SK-N-MC (cell line): ENCODE results near the gene ANKRD13D.

Experiments used
- DNase-seq: peaks from one replicate; pipeline ENCODE4 v3.0.0-alpha.2; 2011; ENCODE audit warnings: low read depth, low spot score
- H3K27ac ChIP-seq: fragments of 200-600 bp; sonication (generic); 2 replicates; pipeline ENCODE4 v1.5.1; 2016; ENCODE audit warnings: mixed run types
- H3K36me3 ChIP-seq: fragments of 200-600 bp; sonication (generic); 2 replicates; pipeline ENCODE4 v1.6.1; 2017; ENCODE audit warnings: antibody characterized with exemption, low read length, mixed read lengths; ENCODE audit not compliant: insufficient read depth
- H3K4me3 ChIP-seq: fragments of 200-600 bp; sonication (generic); 2 replicates; pipeline ENCODE4 v1.5.1; 2016
- H3K9ac ChIP-seq: fragments of 200-600 bp; sonication (generic); 2 replicates; pipeline ENCODE4 v1.8.0; 2017; ENCODE audit warnings: mixed run types, mixed read lengths; ENCODE audit not compliant: insufficient read length
- H3K9me3 ChIP-seq: fragments of 200-600 bp; sonication (generic); 2 replicates; pipeline ENCODE4 v1.6.1; 2017; ENCODE audit warnings: low read depth, mild to moderate bottlenecking, antibody characterized with exemption, low read length, moderate library complexity, mixed read lengths
- EZH2 ChIP-seq: fragments of 200-600 bp; sonication (generic); IDR thresholded peaks from one replicate; pipeline ENCODE4 v1.6.1; 2017; ENCODE audit warnings: antibody characterized with exemption
- FOXP2 ChIP-seq: optimal IDR thresholded peaks from 2 replicates; pipeline ENCODE3; 2011; ENCODE audit warnings: mild to moderate bottlenecking, moderate library complexity; ENCODE audit not compliant: insufficient read depth; ENCODE audit errors: extremely low read length, control extremely low read depth
- POLR2AphosphoS5 ChIP-seq: IDR thresholded peaks from 2 replicates; pipeline ENCODE4 v1.6.1; 2012; ENCODE audit warnings: mild to moderate bottlenecking, low read depth, low read length, borderline replicate concordance

ANKRD13D gene

GRCh38 chr11:67280341-67280787 lies 8.7 kb upstream of the ANKRD13D start:
- Histone ChIP-seq H3K9ac (no peak overlapping the region), H3K4me3 (no peak overlapping the region), H3K36me3 (peaks cover 61% of the 10 kb centered on the region), H3K9me3 (no peaks in the 10 kb centered on the region), H3K27ac (no peak overlapping the region)
- TF ChIP-seq POLR2AphosphoS5: no peak
- no peak for TF ChIP-seq EZH2
- TF ChIP-seq FOXP2: no peak
- DNase-seq: no peak

- no peak overlapping the region for H3K27ac ChIP-seq
- no peak overlapping the region for H3K4me3 ChIP-seq
- H3K36me3 ChIP-seq: peaks cover 61% of the 10 kb centered on the region
- no peak overlapping the region for H3K9ac ChIP-seq
- no peak for DNase-seq
- no peak for TF ChIP-seq EZH2
- TF ChIP-seq FOXP2: no peak
- TF ChIP-seq POLR2AphosphoS5: no peak
- no peaks in the 10 kb centered on the region for H3K9me3 ChIP-seq
Observed at GRCh38 chr11:67280788-67281551, 8.1 kb upstream of the ANKRD13D start.

- H3K4me3 ChIP-seq: no peak overlapping the region
- DNase-seq: no peak
- H3K9ac ChIP-seq: no peak overlapping the region
- peaks cover 61% of the 10 kb centered on the region for H3K36me3 ChIP-seq
- no peaks in the 10 kb centered on the region for H3K9me3 ChIP-seq
- no peak overlapping the region for H3K27ac ChIP-seq
- TF ChIP-seq POLR2AphosphoS5 (no peak), EZH2 (no peak), FOXP2 (no peak)
Observed at GRCh38 chr11:67281552-67282150, 7.5 kb upstream of the ANKRD13D start.

GRCh38 chr11:67282155-67282875 lies 6.8 kb upstream of the ANKRD13D start:
- no peak for DNase-seq
- H3K4me3 ChIP-seq: no peak overlapping the region
- H3K9me3 ChIP-seq: no peaks in the 10 kb centered on the region
- no peak overlapping the region for H3K27ac ChIP-seq
- TF ChIP-seq FOXP2: no peak
- TF ChIP-seq POLR2AphosphoS5: no peak
- TF ChIP-seq EZH2: no peak
- H3K9ac ChIP-seq: no peak overlapping the region
- peaks cover 61% of the 10 kb centered on the region for H3K36me3 ChIP-seq

GRCh38 chr11:67282876-67283371 lies 6.2 kb upstream of the ANKRD13D start:
- no peak for TF ChIP-seq POLR2AphosphoS5
- H3K4me3 ChIP-seq: no peak overlapping the region
- no peaks in the 10 kb centered on the region for H3K9me3 ChIP-seq
- peaks cover 58% of the 10 kb centered on the region for H3K36me3 ChIP-seq
- no peak for DNase-seq
- H3K9ac ChIP-seq: no peak overlapping the region
- H3K27ac ChIP-seq: no peak overlapping the region

GRCh38 chr11:67283481-67283963 lies 5.6 kb upstream of the ANKRD13D start:
- H3K27ac ChIP-seq: peak overlapping the region; percentile 19; the same call in 1 of the 2 replicates
- no peak overlapping the region for H3K4me3 ChIP-seq
- H3K9ac ChIP-seq: no peak overlapping the region
- TF ChIP-seq EZH2: no peak
- no peak for TF ChIP-seq POLR2AphosphoS5
- no peak for TF ChIP-seq FOXP2
- DNase-seq: no peak
- H3K36me3 ChIP-seq: peaks cover 56% of the 10 kb centered on the region
- no peaks in the 10 kb centered on the region for H3K9me3 ChIP-seq

- Histone ChIP-seq H3K4me3 (no peak overlapping the region), H3K27ac (0 out of 2 replicates have a peak overlapping the region, but pooled peaks have one; percentile 9), H3K36me3 (peaks cover 45% of the 10 kb centered on the region), H3K9ac (no peak overlapping the region), H3K9me3 (no peaks in the 10 kb centered on the region)
- no peak for TF ChIP-seq FOXP2
- TF ChIP-seq EZH2: no peak
- no peak for TF ChIP-seq POLR2AphosphoS5
- no peak for DNase-seq
Observed at GRCh38 chr11:67284811-67285540, 4.1 kb upstream of the ANKRD13D start.
